Measurements from ENCODE around the gene HSCB.
"Not testable (repeated sequence)": the region's sequence is repeated elsewhere in the genome, so short reads cannot be mapped to it uniquely, and the experiment has no call there.

HSCB gene

DNA sequence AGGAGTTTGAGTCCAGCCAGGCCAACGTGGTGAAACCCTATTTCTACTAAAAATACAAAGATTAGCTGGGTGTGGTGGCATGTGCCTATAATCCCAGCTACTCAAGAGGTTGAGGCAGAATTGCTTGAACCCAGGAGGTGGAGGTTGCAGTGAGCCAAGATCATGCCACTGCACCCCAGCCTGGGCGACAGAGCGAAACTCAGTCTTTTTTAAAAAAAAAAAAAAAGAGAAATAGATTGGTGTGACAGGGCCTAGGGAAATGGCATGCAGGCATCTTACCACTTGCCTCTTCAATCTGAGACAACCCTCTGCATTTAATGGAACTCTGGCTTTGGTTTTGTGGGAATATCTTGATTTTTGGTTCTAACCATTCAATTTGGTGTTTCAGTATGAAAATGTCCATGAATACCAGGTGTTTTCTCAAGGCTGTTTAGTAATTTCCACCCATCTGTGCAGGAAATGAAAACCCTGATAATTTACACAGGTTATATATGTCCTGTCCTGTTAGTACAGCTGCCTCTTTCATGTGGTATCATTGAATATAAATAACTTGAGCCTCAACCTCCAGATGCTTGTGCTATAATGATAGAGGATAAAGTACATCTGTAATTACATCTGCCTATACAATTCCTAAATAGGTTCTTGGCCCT, 50.1 kb downstream of the HSCB start:
- no peak for DNase-seq (ENCODE audit: low read depth)

GRCh38 chr22:28792491-28793383, 50.9 kb downstream of the HSCB start:
- DNase-seq (ENCODE audit: low read depth): no peak

DNA sequence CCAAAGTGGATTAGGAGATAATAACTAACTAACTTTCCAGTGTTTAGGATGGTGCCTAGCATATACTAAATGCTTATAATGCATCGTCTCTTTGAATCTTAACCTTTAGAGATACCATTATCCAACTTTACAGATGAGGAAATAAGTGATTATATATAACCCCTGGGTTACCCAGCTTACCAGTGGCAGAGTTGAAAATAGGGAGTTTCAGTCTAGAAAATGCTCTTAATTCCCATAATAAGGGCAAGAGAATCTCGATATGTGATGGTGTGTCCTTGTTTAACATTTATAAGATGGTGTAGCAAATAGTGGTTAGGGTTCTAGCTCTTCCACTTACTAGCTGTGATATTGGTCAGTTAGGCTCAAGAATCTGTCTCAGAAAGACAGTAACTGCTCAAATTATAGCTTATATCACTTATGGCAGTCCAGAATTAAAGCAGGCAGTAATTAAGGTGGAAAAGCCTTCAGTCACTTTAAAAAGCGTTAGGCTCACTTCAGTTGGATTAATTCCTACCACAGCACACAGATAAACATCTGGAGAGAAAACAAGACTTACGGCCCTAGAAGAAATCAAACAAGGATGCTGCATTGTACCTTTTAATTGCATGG, 52.2 kb downstream of the HSCB start:
- no peak for DNase-seq (ENCODE audit: low read depth)

DNA sequence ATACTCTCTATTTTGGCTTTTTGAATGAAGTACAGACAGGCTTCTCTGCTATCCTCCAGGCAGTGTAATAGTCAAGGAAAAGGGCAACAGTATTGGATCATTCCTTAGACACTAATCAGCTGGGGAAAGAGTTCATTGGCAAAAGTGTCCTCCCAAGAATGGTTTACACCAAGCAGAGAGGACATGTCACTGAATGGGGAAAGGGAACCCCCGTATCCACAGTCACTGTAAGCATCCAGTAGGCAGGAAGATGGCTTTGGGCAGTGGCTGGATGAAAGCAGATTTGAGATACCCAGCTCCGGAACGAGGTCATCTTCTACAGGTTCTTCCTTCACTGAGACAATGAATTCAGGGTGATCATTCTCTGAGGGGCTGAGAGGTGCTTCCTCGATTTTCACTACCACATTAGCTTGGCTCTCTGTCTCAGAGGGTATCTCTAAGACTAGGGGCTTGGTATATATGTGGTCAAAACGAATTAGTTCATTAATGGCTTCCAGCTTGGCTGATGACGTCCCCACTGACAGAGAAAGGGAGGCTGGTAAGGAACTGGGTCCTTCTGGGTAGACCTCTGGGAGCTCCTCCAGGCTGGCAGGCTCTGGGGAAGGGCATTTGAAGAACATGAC, 53.3 kb downstream of the HSCB start:
- no peak for DNase-seq (ENCODE audit: low read depth)

DNA sequence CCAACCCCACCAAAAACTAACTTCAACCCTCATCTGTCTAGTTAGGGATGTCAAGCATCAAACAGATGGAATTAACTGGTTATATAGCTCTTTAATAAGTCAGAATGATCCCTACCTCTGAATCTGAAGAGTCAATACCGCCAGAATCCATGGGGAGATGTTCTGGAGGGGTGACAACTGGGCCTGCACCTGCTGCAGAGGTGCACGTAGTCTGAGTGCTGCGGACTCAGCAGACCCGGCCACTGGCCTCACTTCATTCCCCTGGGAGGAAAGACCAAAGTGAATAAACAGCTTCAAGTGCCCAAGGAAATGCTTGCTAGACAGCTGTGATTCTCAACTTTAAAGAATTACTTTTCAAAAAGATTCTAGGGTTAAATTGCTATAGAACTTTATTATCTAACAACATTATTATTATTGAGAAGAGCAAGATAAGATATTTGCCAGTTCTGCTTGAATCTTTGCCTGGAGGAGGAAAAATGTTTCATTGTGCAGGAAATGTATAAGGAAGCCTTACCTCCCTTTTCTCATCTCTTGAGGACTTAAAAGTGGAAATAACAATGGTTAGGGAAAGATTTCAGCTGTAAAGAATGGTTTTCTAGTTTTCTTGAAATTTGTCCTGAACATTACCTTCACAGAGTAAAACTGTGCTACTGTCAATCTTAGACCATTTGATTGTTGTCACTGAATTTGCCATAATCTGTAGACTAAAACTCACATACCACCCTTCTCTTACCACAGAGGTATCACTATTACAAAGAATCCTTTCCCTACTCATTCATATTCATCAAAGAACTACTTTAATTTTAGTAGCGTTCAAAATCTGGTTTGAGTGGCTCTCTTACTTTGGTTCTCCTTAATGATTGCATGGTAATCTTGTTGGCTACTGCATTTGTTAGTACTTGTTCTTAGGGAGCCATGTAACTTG, 54.4 kb downstream of the HSCB start:
- no peak for DNase-seq (ENCODE audit: low read depth)

DNA sequence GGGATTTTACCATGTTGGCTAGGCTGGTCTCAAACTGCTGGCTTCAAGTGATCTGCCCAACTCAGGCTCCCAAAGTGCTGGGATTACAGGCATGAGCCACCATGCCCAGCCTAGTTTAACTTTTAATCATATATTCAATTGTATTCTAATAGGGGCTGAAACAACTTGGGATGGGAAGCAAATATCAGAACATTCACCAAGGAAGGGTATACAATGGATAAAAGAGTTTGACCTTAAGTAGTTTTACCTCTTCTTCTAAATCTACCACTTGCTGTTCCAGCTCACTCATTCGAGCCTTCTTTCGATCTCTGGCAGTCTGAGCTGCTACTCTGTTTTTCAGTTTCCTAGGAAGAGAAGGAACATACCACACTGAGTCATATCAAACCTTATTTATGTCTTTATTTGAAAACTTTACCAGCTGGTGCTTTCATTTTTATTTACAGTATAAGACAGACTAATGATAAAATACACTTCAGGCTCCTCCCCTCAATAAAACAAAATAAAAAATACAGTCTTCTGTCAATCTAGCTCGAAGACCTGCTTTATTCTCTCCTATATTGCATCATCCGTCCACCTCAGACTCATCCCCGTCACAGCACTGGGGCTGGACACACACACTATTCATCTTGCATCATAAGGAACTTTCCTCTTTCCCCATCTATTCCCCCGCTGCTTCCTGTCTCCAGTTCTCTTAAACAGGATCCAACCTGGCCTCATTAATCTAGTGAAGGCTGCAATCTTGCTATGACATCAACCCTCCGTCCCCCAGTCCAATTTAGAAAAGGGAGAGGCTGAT, 57.2 kb downstream of the HSCB start:
- no peak for DNase-seq (ENCODE audit: low read depth)

DNA sequence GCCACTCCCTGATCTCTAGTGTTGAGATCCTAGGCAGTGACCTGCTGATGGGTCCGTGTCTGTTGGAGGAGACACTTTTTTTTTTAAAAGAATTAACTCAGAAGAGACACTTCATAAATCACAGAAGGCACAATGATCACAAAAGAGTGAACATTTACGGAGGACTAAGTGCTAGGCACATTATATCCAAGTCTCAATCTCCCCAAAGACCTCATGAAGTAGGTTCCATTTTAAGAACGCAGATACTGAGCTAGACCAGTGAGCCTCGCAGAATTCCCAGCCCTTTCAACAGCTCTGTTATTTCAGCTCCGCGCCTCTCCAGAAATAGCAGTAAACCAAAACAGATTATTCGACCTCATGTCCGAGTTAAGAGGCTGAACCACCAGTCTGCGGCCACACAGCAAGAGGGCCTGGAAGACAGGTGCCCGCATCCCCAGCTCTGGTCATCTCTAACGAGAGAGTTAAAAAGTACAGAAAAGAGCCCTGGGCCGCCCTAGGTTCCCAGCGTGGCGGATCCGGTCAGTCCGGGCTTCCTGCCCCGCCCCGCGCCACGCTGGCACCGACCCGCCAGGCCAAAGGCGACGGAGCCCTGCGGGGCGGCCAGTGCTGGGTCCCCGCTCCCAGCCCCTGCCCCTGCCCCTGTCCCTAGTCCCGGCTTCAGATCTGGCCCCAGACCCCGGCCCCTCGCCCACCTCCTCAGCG, 57.9 kb downstream of the HSCB start:
- DNase-seq (ENCODE audit: low read depth): no peak

- peak; percentile 84 for DNase-seq (ENCODE audit: low read depth)
Measured at GRCh38 chr22:28800308-28801041, 58.6 kb downstream of the HSCB start, which contains the start of gene XBP1. Gene XBP1 (minus strand): TSS chr22:28800569.

GRCh38 chr22:28801845-28802594, 60.2 kb downstream of the HSCB start:
- no peak for DNase-seq (ENCODE audit: low read depth)

GRCh38 chr22:28802595-28803123, 60.8 kb downstream of the HSCB start:
- no peak for DNase-seq (ENCODE audit: low read depth)

DNA sequence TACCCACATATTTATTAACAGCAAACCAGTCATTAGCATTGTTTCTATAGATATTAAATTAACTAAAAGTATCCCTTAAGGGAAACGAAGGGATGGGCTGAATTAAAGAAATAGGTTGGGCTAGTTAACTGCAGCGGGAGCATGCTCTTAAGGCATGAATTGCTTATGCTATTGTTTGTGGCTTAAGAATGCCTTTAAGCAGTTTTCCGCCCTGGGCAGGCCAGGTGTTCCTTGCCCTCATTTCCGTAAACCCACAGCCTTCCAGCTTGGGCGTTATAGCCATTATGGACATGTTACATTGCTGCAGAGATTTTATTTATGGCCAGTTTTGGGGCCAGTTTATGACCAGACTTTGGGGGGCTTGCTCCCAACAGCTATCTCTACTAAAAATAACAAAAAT, 63.6 kb downstream of the HSCB start:
- not testable (repeated sequence) for DNase-seq (ENCODE audit: low read depth)
